NCI-H128 (cell line): Measurements from ENCODE around the gene IPCEF1.
"Not testable (repeated sequence)": the region's sequence is repeated elsewhere in the genome, so short reads cannot be mapped to it uniquely, and the experiment has no call there.

ENCODE experiments used
- DNase-seq: peaks from one replicate; lab custom pipeline; 2025; ENCODE audit not compliant: unreplicated experiment; lab: John Stamatoyannopoulos, UW

Gene IPCEF1

GRCh38 chr6:154337406-154338005 lies 19.1 kb downstream of the IPCEF1 start:
- no peak for DNase-seq

- DNase-seq: not testable (repeated sequence)
Observed at GRCh38 chr6:154334147-154334546, 22.5 kb downstream of the IPCEF1 start.

- DNase-seq: no peak
Observed at GRCh38 chr6:154331750-154332149, 24.9 kb downstream of the IPCEF1 start.

GRCh38 chr6:154329350-154330170 lies 27.0 kb downstream of the IPCEF1 start:
- no peak for DNase-seq

- DNase-seq: not testable (repeated sequence)
Observed at GRCh38 chr6:154327313-154327712, 29.3 kb downstream of the IPCEF1 start.

- no peak for DNase-seq
Observed at GRCh38 chr6:154325142-154325541, 31.5 kb downstream of the IPCEF1 start.

GRCh38 chr6:154320181-154320580 lies 36.4 kb downstream of the IPCEF1 start:
- no peak for DNase-seq

GRCh38 chr6:154319231-154319858 lies 37.3 kb downstream of the IPCEF1 start:
- DNase-seq: no peak

- no peak for DNase-seq
Observed at GRCh38 chr6:154318721-154319120, 37.9 kb downstream of the IPCEF1 start.

- DNase-seq: no peak
Observed at GRCh38 chr6:154316131-154316530, 40.5 kb downstream of the IPCEF1 start.

- DNase-seq: no peak
Observed at GRCh38 chr6:154314084-154314483, 42.5 kb downstream of the IPCEF1 start.

GRCh38 chr6:154308986-154309385 lies 47.6 kb downstream of the IPCEF1 start:
- DNase-seq: no peak

GRCh38 chr6:154307696-154308425 lies 48.7 kb downstream of the IPCEF1 start:
- no peak for DNase-seq

- not testable (repeated sequence) for DNase-seq
Observed at GRCh38 chr6:154307147-154307546, 49.5 kb downstream of the IPCEF1 start.

GRCh38 chr6:154306696-154307095 lies 49.9 kb downstream of the IPCEF1 start:
- DNase-seq: no peak

GRCh38 chr6:154304191-154304590 lies 52.4 kb downstream of the IPCEF1 start:
- DNase-seq: no peak

- not testable (repeated sequence) for DNase-seq
Observed at GRCh38 chr6:154303642-154304041, 53.0 kb downstream of the IPCEF1 start.

GRCh38 chr6:154301839-154302752 lies 54.5 kb downstream of the IPCEF1 start:
- DNase-seq: no peak

GRCh38 chr6:154301086-154301625 lies 55.4 kb downstream of the IPCEF1 start:
- DNase-seq: no peak

GRCh38 chr6:154298297-154298696 lies 58.3 kb downstream of the IPCEF1 start:
- DNase-seq: no peak
